GM23338 (cell line): ENCODE data around the gene GRK5. TPM values are rescaled to one million over a fixed set of nuclear protein-coding genes. Genes with fewer than 3 reads are reported as not detected.

Experiments
- ATAC-seq: fragments of 200-7000 bp; cut with Tn5 transposase; 3 replicates; pipeline ENCODE4 v1.9.1; 2020
- DNase-seq: peaks from one replicate; pipeline ENCODE4 v3.0.0-alpha.2; 2015; ENCODE audit warnings: low spot score
- H2AFZ ChIP-seq: fragments of 200-600 bp; sonication (generic); 2 replicates; pipeline ENCODE4 v1.8.0; 2016; ENCODE audit warnings: antibody characterized with exemption, mild to moderate bottlenecking, moderate library complexity
- H3F3A ChIP-seq: fragments of 200-600 bp; sonication (generic); replicated peaks from 2 replicates; pipeline ENCODE4 v1.8.0; 2017; ENCODE audit warnings: antibody characterized with exemption, mixed run types, low read depth
- H3K27ac ChIP-seq: fragments of 200-600 bp; sonication (generic); 2 replicates; pipeline ENCODE4 v1.6.1; 2016; ENCODE audit warnings: low read depth
- H3K27me3 ChIP-seq: fragments of 200-600 bp; sonication (generic); 2 replicates; pipeline ENCODE4 v1.8.0; 2016; ENCODE audit warnings: mild to moderate bottlenecking, mixed run types, moderate library complexity; ENCODE audit not compliant: insufficient read depth
- H3K36me3 ChIP-seq: fragments of 200-600 bp; sonication (generic); 2 replicates; pipeline ENCODE4 v1.8.0; 2016; ENCODE audit warnings: mild to moderate bottlenecking; ENCODE audit not compliant: insufficient read depth
- H3K4me1 ChIP-seq: fragments of 200-600 bp; sonication (generic); 2 replicates; pipeline ENCODE4 v1.8.0; 2016; ENCODE audit warnings: mild to moderate bottlenecking, moderate library complexity; ENCODE audit not compliant: insufficient read depth
- H3K4me2 ChIP-seq: fragments of 200-600 bp; sonication (generic); 2 replicates; pipeline ENCODE4 v1.7.1; 2017; ENCODE audit warnings: mixed run types
- H3K4me3 ChIP-seq: fragments of 200-600 bp; sonication (generic); 2 replicates; pipeline ENCODE4 v1.6.1; 2016; ENCODE audit warnings: mixed run types
- H3K79me2 ChIP-seq: fragments of 200-600 bp; sonication (generic); replicated peaks from 2 replicates; pipeline ENCODE4 v1.8.0; 2017; ENCODE audit warnings: mild to moderate bottlenecking; ENCODE audit not compliant: insufficient read depth
- H3K9me2 ChIP-seq: fragments of 200-600 bp; sonication (generic); 2 replicates; pipeline ENCODE4 v1.8.0; 2017; ENCODE audit not compliant: insufficient read depth
- H4K20me1 ChIP-seq: fragments of 200-600 bp; sonication (generic); replicated peaks from 2 replicates; pipeline ENCODE4 v1.8.0; 2017; ENCODE audit warnings: mild to moderate bottlenecking; ENCODE audit not compliant: insufficient read depth
- H3K27ac Mint-ChIP-seq: 2 replicates; pipeline ENCODE4 v1.8.0; 2020; ENCODE audit warnings: inconsistent platforms, mild to moderate bottlenecking, moderate library complexity, mixed read lengths
- H3K27me3 Mint-ChIP-seq: 3 replicates; pipeline ENCODE4 v1.8.0; 2022; ENCODE audit warnings: low read depth, mild to moderate bottlenecking, moderate library complexity, mixed read lengths, inconsistent platforms; ENCODE audit not compliant: insufficient read depth, poor library complexity
- H3K36me3 Mint-ChIP-seq: 3 replicates; pipeline ENCODE4 v1.8.0; 2021; ENCODE audit warnings: low read depth, mild to moderate bottlenecking, inconsistent platforms, moderate library complexity, mixed read lengths
- H3K4me1 Mint-ChIP-seq: 3 replicates; pipeline ENCODE4 v1.8.0; 2020; ENCODE audit warnings: mild to moderate bottlenecking, inconsistent platforms, mixed read lengths
- H3K4me3 Mint-ChIP-seq: 3 replicates; pipeline ENCODE4 v1.8.0; 2021; ENCODE audit warnings: moderate library complexity, mild to moderate bottlenecking, inconsistent platforms, mixed read lengths
- H3K9me3 Mint-ChIP-seq: 3 replicates; pipeline ENCODE4 v1.8.0; 2020; ENCODE audit warnings: moderate library complexity, mild to moderate bottlenecking, inconsistent platforms, mixed read lengths
- CREB1 ChIP-seq: fragments of 250-450 bp; sonication (Bioruptor Pico); IDR thresholded peaks from 2 replicates; pipeline ENCODE4 v1.5.0; 2020; ENCODE audit warnings: low read depth, mild to moderate bottlenecking, moderate library complexity
- CTCF ChIP-seq, 2 experiments: fragments of 200-600 bp in 1 of 2; sonication (generic) in 1 of 2; conservative IDR thresholded peaks; 2 replicates each; pipeline versions ENCODE4 v1.5.1 to v1.6.1; 2016 to 2017; ENCODE audit warnings: antibody characterized with exemption in 2 of 2, low read depth in 2 of 2, mild to moderate bottlenecking in 2 of 2, moderate library complexity in 1 of 2
- EZH2 ChIP-seq: fragments of 200-600 bp; sonication (generic); IDR thresholded peaks from one replicate; pipeline ENCODE4 v1.8.0; 2017; ENCODE audit warnings: antibody characterized with exemption, mild to moderate bottlenecking, low read depth; ENCODE audit not compliant: unreplicated experiment
- JUNB ChIP-seq: IDR thresholded peaks from one replicate; pipeline ENCODE4 v1.6.1; 2016; ENCODE audit warnings: antibody characterized with exemption; ENCODE audit not compliant: unreplicated experiment
- REST ChIP-seq: IDR thresholded peaks from one replicate; pipeline ENCODE4 v1.6.1; 2018; ENCODE audit warnings: antibody characterized with exemption; ENCODE audit not compliant: unreplicated experiment
- ZNF114 ChIP-seq: fragments of 250-450 bp; sonication (Bioruptor Pico); IDR thresholded peaks from 2 replicates; pipeline ENCODE4 v1.5.0; 2020; ENCODE audit warnings: mild to moderate bottlenecking, moderate library complexity
- ZNF331 ChIP-seq: fragments of 250-450 bp; sonication (Bioruptor Pico); IDR thresholded peaks from 2 replicates; pipeline ENCODE4 v1.5.0; 2020; ENCODE audit warnings: low read depth, mild to moderate bottlenecking, moderate library complexity
- ZNF462 ChIP-seq: fragments of 250-450 bp; sonication (Bioruptor Pico); IDR thresholded peaks from 2 replicates; pipeline ENCODE4 v1.5.0; 2020; ENCODE audit warnings: mild to moderate bottlenecking, moderate library complexity
- polyA plus RNA-seq: library from polyadenylated mRNA; unstranded; fragments of >200 nt; fragmentation: Nextera tagmentation; extraction: Ambion mirVana; gene quantifications from 2 replicates; pipeline ENCODE4 v1.2.1, GENCODE V29; 2016
- total RNA-seq: library from RNA; depleted of rRNA; stranded (reverse); fragments of >200 nt; shearing (Covaris generic); gene quantifications from 2 replicates; pipeline ENCODE4 v1.2.3, GENCODE V29; 2014

The GRK5 gene
- total and polyA plus RNA-seq, 2 experiments from 2014 or later: 0.53 to 2.0 TPM

GRCh38 chr10:119331061-119331460 is 123.7 kb downstream of the GRK5 start (continued):
- TF ChIP-seq ZNF462 (CRISPR knock-in tag) (no peak), ZNF114 (CRISPR knock-in tag) (no peak), ZNF331 (CRISPR knock-in tag) (no peak), EZH2 (no peak)

GRCh38 chr10:119333146-119333792 is 125.9 kb downstream of the GRK5 start:
- no peak overlapping the region for H3K4me3 Mint-ChIP-seq
- Histone ChIP-seq H3K4me3 (no peak overlapping the region), H2AFZ (no peak overlapping the region), H3K4me2 (no peak overlapping the region), H3F3A (no peaks in the 10 kb centered on the region), H3K4me1 (no peaks in the 10 kb centered on the region), H3K36me3 (no peaks in the 10 kb centered on the region), H3K27me3 (no peaks in the 10 kb centered on the region), H3K27ac (no peak overlapping the region), H3K79me2 (no peaks in the 10 kb centered on the region), H3K9me2 (no peaks in the 10 kb centered on the region), H4K20me1 (no peaks in the 10 kb centered on the region)
- H3K27ac Mint-ChIP-seq: no peak overlapping the region
- no peak for ATAC-seq
- no peak for DNase-seq
- H3K27me3 Mint-ChIP-seq: no peaks in the 10 kb centered on the region
- no peaks in the 10 kb centered on the region for H3K9me3 Mint-ChIP-seq
- no peaks in the 10 kb centered on the region for H3K36me3 Mint-ChIP-seq
- peaks cover 6% of the 10 kb centered on the region; the same call in 2 of the 3 replicates for H3K4me1 Mint-ChIP-seq
- no peak for TF ChIP-seq JUNB
- TF ChIP-seq CTCF (conservative IDR thresholded peaks at IDR 0.05; ENCODE audit: low read depth in 2 of 2): no peak
- TF ChIP-seq REST: no peak
- TF ChIP-seq CREB1: no peak
